Hematopoietic multipotent progenitor cell treated with erythropoietin and hydrocortisone succinate and interleukin-3 and kit ligand, for 6 days (in vitro differentiated cells): ENCODE measurements around the gene ADSS1.

Source experiments
- DNase-seq: peaks from one replicate; pipeline ENCODE4 v3.0.0-alpha.2; 2015

Gene ADSS1

GRCh38 chr14:104734991-104735779 lies 11.2 kb downstream of the ADSS1 start:
- DNase-seq, result no peak

- no peak for DNase-seq
Observed at GRCh38 chr14:104735830-104736642, 12.0 kb downstream of the ADSS1 start.

GRCh38 chr14:104738375-104739019 lies 14.5 kb downstream of the ADSS1 start:
- no peak for DNase-seq

GRCh38 chr14:104739026-104739425 lies 15.0 kb downstream of the ADSS1 start:
- no peak for DNase-seq

GRCh38 chr14:104739546-104740516 lies 15.8 kb downstream of the ADSS1 start:
- DNase-seq, result no peak

- no peak for DNase-seq
Observed at GRCh38 chr14:104741108-104741802, 17.2 kb downstream of the ADSS1 start.

GRCh38 chr14:104741803-104742251 lies 17.8 kb downstream of the ADSS1 start:
- no peak for DNase-seq

- DNase-seq, result no peak
Observed at GRCh38 chr14:104742586-104743455, 18.8 kb downstream of the ADSS1 start.

- no peak for DNase-seq
Observed at GRCh38 chr14:104743461-104744380, 19.7 kb downstream of the ADSS1 start.

- no peak for DNase-seq
Observed at GRCh38 chr14:104744484-104744883, 20.5 kb downstream of the ADSS1 start.

- no peak for DNase-seq
Observed at GRCh38 chr14:104745431-104745830, 21.4 kb downstream of the ADSS1 start.

GRCh38 chr14:104746071-104746545 lies 22.1 kb downstream of the ADSS1 start:
- no peak for DNase-seq

- DNase-seq, result no peak
Observed at GRCh38 chr14:104746934-104747481, 23.0 kb downstream of the ADSS1 start.

- no peak for DNase-seq
Observed at GRCh38 chr14:104747876-104748275, 23.8 kb downstream of the ADSS1 start.

GRCh38 chr14:104749111-104749649 lies 25.2 kb downstream of the ADSS1 start:
- DNase-seq, result no peak

GRCh38 chr14:104750056-104750752 lies 26.2 kb downstream of the ADSS1 start:
- no peak for DNase-seq

- DNase-seq, result peak; percentile 56
Observed at GRCh38 chr14:104750753-104751057, 26.7 kb downstream of the ADSS1 start.
